Upper lobe of right lung (tissue), 1 donor: ENCODE data around the gene ZNF330. TPM values are rescaled to one million over a fixed set of nuclear protein-coding genes. Genes with fewer than 3 reads are reported as not detected.

ENCODE experiments used
- ATAC-seq: fragments of 200-7000 bp; cut with Tn5 transposase; one replicate; pipeline ENCODE4 v1.9.1; 2020; ENCODE audit warnings: mild to moderate bottlenecking, moderate library complexity
- DNase-seq: peaks from one replicate; pipeline ENCODE4 v3.0.0-alpha.2; 2020
- H3K27ac ChIP-seq: fragments of 200-600 bp; one replicate; pipeline ENCODE4 v1.8.0; 2022
- H3K27me3 ChIP-seq: fragments of 200-600 bp; one replicate; pipeline ENCODE4 v1.8.0; 2022; ENCODE audit warnings: mild to moderate bottlenecking
- H3K36me3 ChIP-seq: fragments of 200-600 bp; one replicate; pipeline ENCODE4 v1.8.0; 2022
- H3K4me1 ChIP-seq: fragments of 200-600 bp; one replicate; pipeline ENCODE4 v1.8.0; 2022
- H3K4me3 ChIP-seq: fragments of 200-600 bp; one replicate; pipeline ENCODE4 v1.8.0; 2022; ENCODE audit warnings: mild to moderate bottlenecking
- H3K9me3 ChIP-seq: fragments of 200-600 bp; one replicate; pipeline ENCODE4 v1.8.0; 2022
- CTCF ChIP-seq: fragments of 200-600 bp; IDR thresholded peaks from one replicate; pipeline ENCODE4 v1.8.0; 2022; ENCODE audit warnings: antibody characterized with exemption
- intact Hi-C: fragments of 100-400 bp; cut with DNase I; formaldehyde crosslinking; loops from one replicate; pipeline ENCODE4 v1.11.0; 2022
- long read RNA-seq: library from polyadenylated mRNA; unstranded; transcript quantifications from one replicate; pipeline ENCODE4 v2.0.0, GENCODE V29; 2021
- total RNA-seq: library from RNA; stranded (reverse); fragmentation: NEBNext Ultra II Directional; extraction: Animal tissue kit (Norgen Biotek cat#: 25700); gene quantifications from one replicate; pipeline ENCODE4 v1.2.1, GENCODE V29; 2021
- donor health status: DM: no; HTN: yes; CAD: no; lungs with severe emphysema.

Gene ZNF330
- 47.4 TPM for total RNA-seq
- long read RNA-seq, partial matches to known transcripts = 4 of 6 reads
- long read RNA-seq, other reads (novel, unspliced or antisense) = 2 of 6 reads

GRCh38 chr4:141220691-141221659 lies at the start of gene ZNF330:
ZNF330 (plus strand) TSS chr4:141220895; CDS start chr4:141222372, 1,477 bp downstream.
- peak; percentile 98 for ATAC-seq
- Histone ChIP-seq H3K27ac (peak within 1 kb of the TSS; percentile 99), H3K9me3 (no peaks in the 10 kb centered on the region), H3K4me1 (peaks cover 14% of the 10 kb centered on the region), H3K27me3 (no peaks in the 10 kb centered on the region), H3K36me3 (peaks cover 29% of the 10 kb centered on the region), H3K4me3 (peak within 1 kb of the TSS; percentile 89)
- intact Hi-C loops = no loop called here
- TF ChIP-seq CTCF = peak; percentile 6
- peak; percentile 94 for DNase-seq

GRCh38 chr4:141174457-141174856 lies 46.2 kb upstream of the ZNF330 start:
- Histone ChIP-seq H3K9me3 (no peaks in the 10 kb centered on the region), H3K4me3 (no peak overlapping the region), H3K4me1 (no peaks in the 10 kb centered on the region), H3K36me3 (no peaks in the 10 kb centered on the region), H3K27me3 (no peaks in the 10 kb centered on the region), H3K27ac (no peak overlapping the region)
- intact Hi-C loops = no loop called here
- ATAC-seq (no peak), DNase-seq (no peak)
- no peak for TF ChIP-seq CTCF

GRCh38 chr4:141177171-141177570 lies 43.5 kb upstream of the ZNF330 start:
- DNase-seq (no peak), ATAC-seq (no peak)
- no peaks in the 10 kb centered on the region for H3K9me3 ChIP-seq
- no peak for TF ChIP-seq CTCF
- H3K4me1 ChIP-seq = no peaks in the 10 kb centered on the region
- intact Hi-C loops = no loop called here
- H3K4me3 ChIP-seq = no peak overlapping the region
- H3K36me3 ChIP-seq = no peaks in the 10 kb centered on the region
- H3K27ac ChIP-seq = no peak overlapping the region
- no peaks in the 10 kb centered on the region for H3K27me3 ChIP-seq

GRCh38 chr4:141179474-141180373 lies 41.0 kb upstream of the ZNF330 start:
- no peak for DNase-seq

More at GRCh38 chr4:141179474-141180373, 41.0 kb upstream of the ZNF330 start:
- Histone ChIP-seq H3K27ac (no peak overlapping the region), H3K4me3 (no peak overlapping the region), H3K4me1 (no peaks in the 10 kb centered on the region), H3K27me3 (no peaks in the 10 kb centered on the region), H3K36me3 (no peaks in the 10 kb centered on the region), H3K9me3 (no peaks in the 10 kb centered on the region)
- intact Hi-C loops = no loop called here
- TF ChIP-seq CTCF = no peak
- no peak for ATAC-seq
